Epithelial cell of esophagus (primary cell): ENCODE data around the gene GALNT12.

ENCODE experiments used
- DNase-seq: peaks from one replicate; pipeline ENCODE4 v3.0.0; 2010; ENCODE audit warnings: low read depth
- H3K4me3 ChIP-seq: 2 replicates; pipeline ENCODE4 v1.5.1; 2011; ENCODE audit warnings: mild to moderate bottlenecking, low read length, control low read depth
- TF ChIP-seq, protein P1 (sequence below): IDR thresholded peaks from 2 replicates; pipeline ENCODE4 v1.5.1; 2011; ENCODE audit warnings: low read depth, mild to moderate bottlenecking, low read length, control low read depth, inconsistent platforms; ENCODE audit not compliant: insufficient read depth; ENCODE audit errors: missing control alignments

The GALNT12 gene

DNA sequence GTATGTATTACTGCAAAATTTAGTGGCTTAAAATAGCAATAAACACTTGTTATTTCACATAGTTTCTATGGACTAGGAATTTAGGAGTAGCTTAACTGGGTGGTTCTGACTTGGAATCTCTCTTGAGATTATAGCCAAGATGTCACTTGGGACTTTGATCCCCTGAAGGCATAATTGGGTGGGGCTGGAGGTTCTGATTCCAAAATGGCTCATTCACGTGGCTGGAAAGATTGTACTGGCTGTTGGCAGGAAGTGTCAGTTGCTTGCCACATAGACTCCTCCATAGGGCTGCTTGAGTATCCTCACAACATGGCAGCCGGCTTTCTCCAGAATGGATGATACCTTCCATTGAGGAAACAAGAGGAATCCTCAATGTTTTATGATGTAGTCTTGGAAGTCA lies 11.3 kb downstream of the GALNT12 start:
- no peak overlapping the region for H3K4me3 ChIP-seq
- TF ChIP-seq, protein P1, sequence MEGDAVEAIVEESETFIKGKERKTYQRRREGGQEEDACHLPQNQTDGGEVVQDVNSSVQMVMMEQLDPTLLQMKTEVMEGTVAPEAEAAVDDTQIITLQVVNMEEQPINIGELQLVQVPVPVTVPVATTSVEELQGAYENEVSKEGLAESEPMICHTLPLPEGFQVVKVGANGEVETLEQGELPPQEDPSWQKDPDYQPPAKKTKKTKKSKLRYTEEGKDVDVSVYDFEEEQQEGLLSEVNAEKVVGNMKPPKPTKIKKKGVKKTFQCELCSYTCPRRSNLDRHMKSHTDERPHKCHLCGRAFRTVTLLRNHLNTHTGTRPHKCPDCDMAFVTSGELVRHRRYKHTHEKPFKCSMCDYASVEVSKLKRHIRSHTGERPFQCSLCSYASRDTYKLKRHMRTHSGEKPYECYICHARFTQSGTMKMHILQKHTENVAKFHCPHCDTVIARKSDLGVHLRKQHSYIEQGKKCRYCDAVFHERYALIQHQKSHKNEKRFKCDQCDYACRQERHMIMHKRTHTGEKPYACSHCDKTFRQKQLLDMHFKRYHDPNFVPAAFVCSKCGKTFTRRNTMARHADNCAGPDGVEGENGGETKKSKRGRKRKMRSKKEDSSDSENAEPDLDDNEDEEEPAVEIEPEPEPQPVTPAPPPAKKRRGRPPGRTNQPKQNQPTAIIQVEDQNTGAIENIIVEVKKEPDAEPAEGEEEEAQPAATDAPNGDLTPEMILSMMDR: no peak
- DNase-seq: no peak

GRCh38 chr9:98819231-98819630 lies 11.8 kb downstream of the GALNT12 start:
- no peak overlapping the region for H3K4me3 ChIP-seq
- TF ChIP-seq, protein P1: no peak
- DNase-seq: no peak

DNA sequence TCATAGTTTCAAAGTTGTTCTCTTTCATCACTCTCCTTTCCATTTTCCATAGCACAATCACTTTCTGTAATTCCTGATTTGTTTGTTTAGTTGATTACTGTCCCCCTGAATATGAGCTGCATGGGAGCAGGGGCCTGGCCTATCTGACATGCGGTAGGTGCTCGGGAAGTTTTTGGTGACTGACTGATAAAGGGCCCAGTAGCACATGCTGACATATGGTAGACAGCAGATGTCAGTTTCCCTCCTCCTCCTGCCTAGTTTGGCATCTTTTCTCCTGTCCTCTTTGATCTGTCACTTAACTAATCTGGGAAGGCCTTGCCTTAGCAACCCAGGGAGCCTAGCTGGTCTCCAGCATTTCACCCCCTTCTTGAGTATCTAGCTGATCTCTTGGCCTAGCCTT lies 14.4 kb downstream of the GALNT12 start:
- no peak overlapping the region for H3K4me3 ChIP-seq
- DNase-seq: no peak
- TF ChIP-seq, protein P1: no peak

GRCh38 chr9:98822661-98823060 lies 15.2 kb downstream of the GALNT12 start:
- no peak for DNase-seq
- TF ChIP-seq, protein P1: no peak
- H3K4me3 ChIP-seq: no peak overlapping the region

DNA sequence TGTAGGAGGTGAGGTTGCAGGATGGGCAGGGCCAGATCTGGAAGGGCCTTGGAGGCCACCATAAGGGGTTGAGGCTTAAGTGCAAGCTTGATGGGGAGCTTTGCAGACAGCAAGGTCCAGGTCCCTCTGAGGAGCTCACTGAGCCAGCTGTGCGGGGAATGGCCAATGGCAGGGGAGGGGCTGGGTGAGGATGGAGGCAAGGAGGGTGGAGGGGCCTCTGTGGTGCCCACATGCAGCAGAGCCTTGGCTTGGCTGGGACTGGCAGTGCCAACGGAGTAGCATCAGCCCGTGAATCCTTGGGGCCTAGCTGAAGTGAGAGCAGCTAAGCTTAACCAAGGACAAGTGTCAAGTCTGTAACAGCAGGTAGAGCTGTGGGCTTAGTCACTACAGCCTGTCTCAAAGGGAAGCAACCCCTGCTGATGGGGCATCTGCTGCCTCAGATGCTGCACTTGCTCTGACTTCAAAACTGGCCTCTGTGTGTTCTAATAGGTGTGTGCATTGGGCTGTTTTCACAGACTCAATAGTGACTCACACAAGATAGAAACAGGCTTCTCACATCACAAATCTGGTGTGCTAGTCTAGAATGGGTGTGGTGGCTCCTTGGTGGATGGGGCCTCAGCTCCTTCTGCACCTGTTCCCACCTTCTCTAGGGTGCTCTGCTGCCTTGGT lies 16.3 kb downstream of the GALNT12 start:
- no peak overlapping the region for H3K4me3 ChIP-seq
- peak; percentile 47 for DNase-seq
- TF ChIP-seq, protein P1: no peak

DNA sequence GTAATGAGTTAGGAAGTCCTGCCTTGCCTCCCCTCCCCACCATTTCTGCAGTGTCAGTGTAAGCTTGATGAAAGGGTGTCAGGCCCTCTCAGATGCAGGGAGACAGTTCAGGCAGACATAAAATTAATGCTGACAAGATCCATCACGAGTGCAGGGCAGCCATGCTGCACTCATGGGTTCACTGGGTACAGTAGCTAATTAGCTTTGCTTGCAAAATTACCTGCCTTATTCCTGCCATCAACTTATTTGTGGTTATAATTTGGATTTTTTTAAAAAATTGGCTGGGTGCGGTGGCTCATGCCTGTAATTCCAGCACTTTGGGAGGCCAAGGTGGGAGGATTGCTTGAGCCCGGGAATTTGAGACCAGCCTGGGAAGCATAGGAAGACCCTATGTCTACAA lies 17.9 kb downstream of the GALNT12 start:
- no peak for DNase-seq
- TF ChIP-seq, protein P1: no peak
- no peak overlapping the region for H3K4me3 ChIP-seq

DNA sequence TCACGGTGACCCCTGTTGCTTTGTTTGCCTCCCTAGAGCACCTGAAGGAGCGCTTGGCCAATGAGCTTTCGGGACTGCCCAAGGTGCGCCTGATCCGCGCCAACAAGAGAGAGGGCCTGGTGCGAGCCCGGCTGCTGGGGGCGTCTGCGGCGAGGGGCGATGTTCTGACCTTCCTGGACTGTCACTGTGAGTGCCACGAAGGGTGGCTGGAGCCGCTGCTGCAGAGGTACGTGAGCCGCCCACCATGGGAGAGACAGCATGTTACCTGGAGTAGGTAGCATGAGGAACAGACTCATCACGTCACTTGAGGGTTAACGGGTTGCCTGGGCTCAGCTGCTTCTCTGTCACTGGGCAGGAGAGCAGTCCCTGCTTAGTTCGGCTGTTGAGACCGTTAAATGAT lies 19.2 kb downstream of the GALNT12 start:
- TF ChIP-seq, protein P1: no peak
- no peak for DNase-seq
- H3K4me3 ChIP-seq: no peak overlapping the region
